GM19463 (cell line): Measurements from ENCODE around the gene NRK.
"Not testable (repeated sequence)": the region's sequence is repeated elsewhere in the genome, so short reads cannot be mapped to it uniquely, and the experiment has no call there.

Source experiments
- ATAC-seq: cut with Tn5 transposase; IDR thresholded peaks from one replicate; pipeline ENCODE4 v1.9.1; 2021; ENCODE audit warnings: mild to moderate bottlenecking, moderate library complexity; ENCODE audit not compliant: unreplicated experiment

Gene NRK

DNA sequence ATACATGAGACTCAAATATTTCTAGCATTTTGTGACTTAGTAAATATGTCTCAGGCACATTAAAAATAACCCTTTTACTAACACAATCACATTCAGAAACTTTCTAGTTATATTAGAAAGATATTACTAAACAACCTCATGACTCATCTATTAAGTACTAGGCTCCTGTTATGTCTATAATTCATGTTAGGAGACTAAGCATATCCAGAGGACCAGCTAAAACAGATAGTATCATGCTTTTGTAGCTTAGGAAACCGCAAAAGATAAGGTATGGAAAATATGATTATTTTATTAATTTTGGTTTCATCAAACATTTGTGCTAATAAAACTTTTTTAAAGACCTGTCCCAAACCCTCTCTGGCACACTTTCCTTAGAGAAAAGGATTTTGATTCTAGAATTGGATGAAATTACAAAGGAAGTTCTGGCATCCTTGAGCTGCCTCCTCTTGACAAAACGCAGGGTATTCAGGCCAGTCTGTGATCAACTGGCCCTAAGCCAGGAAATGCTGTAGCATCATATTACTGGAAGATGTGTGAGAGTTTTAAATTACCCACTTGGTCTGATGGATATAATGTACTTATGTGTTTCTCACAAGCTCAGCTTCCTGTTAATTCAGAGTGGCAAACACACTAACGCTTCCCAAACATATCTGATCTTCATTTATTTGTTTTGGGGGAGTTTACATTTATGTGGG is 60.4 kb downstream of the NRK start:
- no peak for ATAC-seq

GRCh38 chrX:105894721-105895120 is 72.4 kb downstream of the NRK start:
- ATAC-seq, result no peak

DNA sequence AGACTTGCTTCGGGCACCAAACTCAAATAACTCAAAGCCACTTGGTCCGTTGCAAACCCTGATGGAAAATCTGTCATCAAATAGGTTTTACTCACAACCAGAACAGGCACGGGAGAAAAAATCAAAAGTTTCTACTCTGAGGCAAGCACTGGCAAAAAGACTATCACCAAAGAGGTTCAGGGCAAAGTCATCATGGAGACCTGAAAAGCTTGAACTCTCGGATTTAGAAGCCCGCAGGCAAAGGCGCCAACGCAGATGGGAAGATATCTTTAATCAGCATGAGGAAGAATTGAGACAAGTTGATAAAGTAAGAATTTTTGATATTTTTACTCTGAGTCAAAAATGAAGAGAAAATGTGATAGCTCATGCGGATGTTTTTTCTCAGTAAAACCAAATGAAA is 87.2 kb downstream of the NRK start:
- no peak for ATAC-seq

- ATAC-seq, result no peak
These were observed 88.3 kb downstream of the NRK start for GRCh38 chrX:105910563-105911105.

DNA sequence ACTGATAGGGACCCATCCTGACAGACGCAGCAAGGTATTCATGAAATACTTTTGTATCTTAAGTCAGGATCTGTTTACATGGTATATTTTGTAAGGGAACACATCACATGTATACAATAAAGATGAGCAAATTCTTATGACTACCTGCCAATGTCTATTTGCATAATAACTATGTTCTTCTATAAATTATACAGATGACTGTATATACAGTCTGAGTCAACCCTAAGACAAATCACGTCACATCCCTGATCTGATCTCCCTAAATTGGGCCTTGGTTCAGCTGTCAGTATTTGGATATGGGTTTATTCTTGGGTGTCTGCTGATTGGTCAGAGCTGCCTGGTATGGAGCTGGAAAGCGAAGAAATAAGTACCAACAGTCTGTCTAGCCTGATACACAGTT is 122.9 kb downstream of the NRK start:
- ATAC-seq, result no peak

DNA sequence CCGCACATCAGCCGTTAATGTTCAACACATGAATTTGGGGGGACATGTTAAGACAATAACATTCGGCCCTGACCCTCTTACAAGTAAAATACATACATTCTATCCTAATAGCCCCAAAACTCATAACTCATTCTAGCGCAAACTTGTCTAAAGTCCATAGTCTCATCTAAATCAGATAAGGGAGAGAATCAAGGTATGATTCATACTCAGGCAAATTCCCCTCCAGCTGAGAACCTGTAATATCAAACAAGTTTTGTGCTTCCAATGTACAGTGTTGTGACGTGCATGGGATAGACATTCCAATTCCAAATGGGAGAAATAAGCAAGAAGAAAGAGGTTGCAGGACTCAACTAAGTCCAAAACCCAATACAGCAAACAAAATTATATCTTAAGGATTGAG is 147.1 kb downstream of the NRK start:
- no peak for ATAC-seq

- ATAC-seq, result no peak
These were observed 150.5 kb downstream of the NRK start for GRCh38 chrX:105972690-105973386.

DNA sequence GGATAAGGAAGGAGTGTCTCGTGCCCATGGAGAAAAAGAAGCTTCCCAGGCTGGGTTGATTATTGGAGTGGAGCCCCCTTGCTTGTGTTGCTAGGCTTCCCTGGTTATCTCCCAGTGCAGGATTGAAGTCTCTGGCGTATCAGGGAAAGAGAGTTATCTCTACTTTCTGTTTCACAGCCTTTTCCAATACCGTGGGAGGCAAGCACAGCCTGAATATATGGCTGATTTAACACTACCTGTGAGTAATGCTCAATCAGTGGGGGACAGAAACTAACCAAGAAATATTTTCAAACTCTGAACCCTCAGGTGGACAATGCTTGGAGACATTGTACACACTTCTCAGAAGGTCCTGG is 151.0 kb downstream of the NRK start:
- ATAC-seq, result no peak

GRCh38 chrX:105975382-105975781 is 153.0 kb downstream of the NRK start:
- ATAC-seq, result no peak

DNA sequence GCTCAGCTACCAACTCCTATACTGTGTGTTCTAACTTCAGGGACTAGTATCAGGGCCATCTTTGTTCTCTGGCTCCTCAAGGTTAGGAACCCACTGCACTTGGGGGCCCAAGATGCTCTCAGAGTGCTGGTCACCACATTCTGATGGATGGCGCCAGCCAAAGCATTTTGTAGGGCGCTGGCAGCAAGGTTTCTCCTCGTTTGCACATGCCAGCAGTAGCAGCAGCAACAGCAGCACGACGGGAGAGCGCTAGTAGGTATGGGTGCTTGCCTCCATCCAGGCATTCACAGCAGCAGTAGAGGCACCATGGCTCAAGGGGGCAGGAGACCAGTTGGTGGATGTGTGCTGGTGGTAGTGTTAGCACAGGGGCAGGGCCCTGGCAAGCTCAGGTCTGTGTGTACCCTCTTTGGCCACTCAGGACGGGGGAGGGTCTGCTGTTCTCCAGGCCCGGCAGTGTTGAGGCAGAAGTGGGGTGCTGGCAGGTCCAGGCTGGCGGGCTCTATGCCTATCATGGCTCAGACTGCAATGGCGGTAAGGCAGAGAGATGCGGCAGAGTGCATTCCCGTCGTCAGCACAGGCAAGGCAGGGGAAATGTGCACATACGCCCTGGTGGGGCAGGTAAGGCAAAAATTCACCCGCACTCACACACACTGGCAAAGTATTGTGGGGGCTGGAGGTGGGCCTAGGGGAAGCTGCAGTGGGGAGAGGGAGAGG is 159.6 kb downstream of the NRK start:
- no peak for ATAC-seq

GRCh38 chrX:105988487-105988886 is 166.1 kb downstream of the NRK start:
- not testable (repeated sequence) for ATAC-seq

DNA sequence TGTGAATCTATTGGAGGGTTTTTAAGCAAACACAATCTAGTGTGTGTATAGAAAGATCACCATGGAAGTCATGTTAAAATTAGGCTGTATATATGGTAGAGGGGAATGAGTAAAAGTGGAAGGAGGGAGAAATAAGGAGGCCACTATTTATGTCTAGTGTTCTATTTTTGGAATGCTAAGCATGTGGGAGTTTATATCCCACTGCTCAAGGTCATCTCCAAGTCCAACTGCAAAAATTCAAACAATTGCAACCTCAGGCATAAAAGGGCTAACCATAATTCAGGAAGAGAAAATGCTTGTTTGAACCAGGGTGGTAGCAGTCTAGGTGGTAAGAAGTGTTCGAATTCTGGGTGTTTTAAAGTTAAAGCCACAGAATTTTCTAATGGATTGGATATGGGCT is 177.0 kb downstream of the NRK start:
- ATAC-seq, result no peak

DNA sequence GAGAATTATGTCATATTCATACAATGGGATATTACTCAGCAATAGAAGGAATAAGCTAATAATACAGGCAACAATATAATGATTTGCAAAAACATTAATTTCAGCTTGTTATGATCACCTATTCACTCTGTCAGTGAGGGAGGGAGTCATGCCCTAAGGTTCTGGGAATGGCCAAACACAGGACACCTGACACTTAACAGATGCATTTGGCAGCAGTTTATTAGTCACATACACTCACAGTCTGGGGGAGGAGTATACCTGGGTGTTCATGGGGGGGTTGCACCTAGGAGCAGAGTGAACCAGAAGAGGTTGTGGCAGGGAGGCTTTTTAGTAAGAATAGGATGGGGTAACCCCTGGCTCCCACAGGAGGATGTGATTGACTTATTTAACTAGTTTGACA is 177.9 kb downstream of the NRK start:
- no peak for ATAC-seq

- not testable (repeated sequence) for ATAC-seq
These were observed 178.3 kb downstream of the NRK start for GRCh38 chrX:106000609-106001008.

DNA sequence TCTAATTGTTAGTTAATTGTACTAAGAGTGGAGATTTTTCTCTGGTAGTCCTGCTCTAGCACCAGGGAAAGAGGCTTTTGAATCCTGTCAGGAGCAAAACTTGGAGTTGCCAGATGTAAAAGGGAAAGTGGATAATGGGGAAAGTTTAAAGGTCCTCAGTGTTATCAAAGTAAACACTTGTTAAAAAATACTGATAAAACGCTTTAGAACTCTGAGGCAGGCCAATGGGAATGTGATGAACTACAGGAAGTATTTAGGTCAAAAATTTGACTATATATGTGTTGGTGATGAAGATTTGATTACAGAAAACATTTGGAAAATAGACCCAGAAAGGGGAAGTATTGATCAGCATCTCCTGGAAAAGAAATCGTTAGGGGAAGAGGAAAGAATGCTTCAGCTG is 183.3 kb downstream of the NRK start:
- ATAC-seq, result no peak

DNA sequence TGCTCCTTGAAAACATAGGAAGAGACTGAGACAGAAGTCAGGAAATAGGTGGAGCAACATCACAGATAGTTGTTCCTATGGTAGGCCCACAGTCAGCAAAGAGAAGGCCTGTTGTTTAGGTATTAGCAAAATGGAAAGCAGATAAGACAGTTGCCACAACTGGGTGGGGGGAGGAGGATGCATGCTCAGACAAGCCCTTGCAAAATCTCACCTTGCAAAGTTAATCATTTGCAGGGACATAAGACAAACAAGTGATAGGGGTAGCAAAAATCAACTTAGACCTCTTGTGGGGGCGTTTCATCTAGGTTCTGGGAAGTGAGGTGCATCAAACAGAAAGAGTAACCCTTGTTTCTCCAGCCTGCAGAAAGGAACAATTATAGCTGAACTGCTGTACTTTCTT is 185.5 kb downstream of the NRK start:
- no peak for ATAC-seq
